Measurements from ENCODE around the gene CLRN2.

- TF ChIP-seq POLR2AphosphoS5 (IDR thresholded peaks at IDR 0.05) (no peak), POLR2A (IDR thresholded peaks at IDR 0.05) (no peak), CTCF (IDR thresholded peaks at IDR 0.05) (no peak)
Observed at GRCh38 chr4:17477774-17478472, 37.0 kb upstream of the CLRN2 start.
